Panc1 (cell line): Measurements from ENCODE around the gene TOPBP1.

Experiments used
- POLR2AphosphoS5 ChIP-seq: IDR thresholded peaks from 2 replicates; pipeline ENCODE4 v1.6.1; 2012; ENCODE audit warnings: mild to moderate bottlenecking, low read depth, low read length, moderate library complexity
- TF ChIP-seq, protein P1 (sequence below): fragments of 450-650 bp; IDR thresholded peaks from 2 replicates; pipeline ENCODE4 v1.5.1; 2017; ENCODE audit warnings: mild to moderate bottlenecking

DNA sequence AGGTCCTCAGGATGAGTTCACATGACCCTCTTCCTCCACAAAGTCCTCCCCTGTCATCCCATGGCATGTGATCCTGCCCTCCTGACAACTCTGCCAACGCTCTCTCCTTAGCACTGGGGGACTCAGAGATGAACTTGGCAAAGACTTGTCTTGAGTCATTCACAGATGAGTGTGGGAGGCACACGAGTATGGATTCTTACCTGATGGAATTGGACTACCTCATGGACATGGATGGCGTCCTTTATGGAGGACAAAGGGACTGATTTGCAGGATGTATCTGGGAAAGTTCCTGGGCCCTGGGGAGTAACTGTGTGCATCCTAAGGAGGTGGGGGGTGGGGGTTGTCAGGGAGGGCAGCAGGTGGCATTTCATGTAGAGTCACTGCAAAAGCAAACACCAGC lies 38.2 kb upstream of the TOPBP1 start:
- TF ChIP-seq, protein P1, sequence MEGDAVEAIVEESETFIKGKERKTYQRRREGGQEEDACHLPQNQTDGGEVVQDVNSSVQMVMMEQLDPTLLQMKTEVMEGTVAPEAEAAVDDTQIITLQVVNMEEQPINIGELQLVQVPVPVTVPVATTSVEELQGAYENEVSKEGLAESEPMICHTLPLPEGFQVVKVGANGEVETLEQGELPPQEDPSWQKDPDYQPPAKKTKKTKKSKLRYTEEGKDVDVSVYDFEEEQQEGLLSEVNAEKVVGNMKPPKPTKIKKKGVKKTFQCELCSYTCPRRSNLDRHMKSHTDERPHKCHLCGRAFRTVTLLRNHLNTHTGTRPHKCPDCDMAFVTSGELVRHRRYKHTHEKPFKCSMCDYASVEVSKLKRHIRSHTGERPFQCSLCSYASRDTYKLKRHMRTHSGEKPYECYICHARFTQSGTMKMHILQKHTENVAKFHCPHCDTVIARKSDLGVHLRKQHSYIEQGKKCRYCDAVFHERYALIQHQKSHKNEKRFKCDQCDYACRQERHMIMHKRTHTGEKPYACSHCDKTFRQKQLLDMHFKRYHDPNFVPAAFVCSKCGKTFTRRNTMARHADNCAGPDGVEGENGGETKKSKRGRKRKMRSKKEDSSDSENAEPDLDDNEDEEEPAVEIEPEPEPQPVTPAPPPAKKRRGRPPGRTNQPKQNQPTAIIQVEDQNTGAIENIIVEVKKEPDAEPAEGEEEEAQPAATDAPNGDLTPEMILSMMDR = no peak
- no peak for TF ChIP-seq POLR2AphosphoS5
